Measurements from ENCODE around the gene MET.

MET gene

GRCh38 chr7:116843378-116843777 is 171.4 kb downstream of the MET start:
- DNase-seq (ENCODE audit: low read depth in 3 of 3, low spot score in 1 of 3) = no peak

Measured in stimulated activated CD4-positive, alpha-beta T cell treated with anti-CD3 and anti-CD28 coated beads, TNF-alpha, amount 100 ng/mL, for 1 hour (primary cell).